Adrenal gland (tissue), 5 donors: ENCODE measurements around the gene GLP2R.

ENCODE experiments used
- POLR2A ChIP-seq, 2 donors: fragments of 450-650 bp; IDR thresholded peaks; one replicate each; pipeline ENCODE4 v1.6.1; 2017; ENCODE audit warnings: antibody characterized with exemption in 2 of 2, mild to moderate bottlenecking in 2 of 2, moderate library complexity in 1 of 2
- TF ChIP-seq, protein P1 (sequence below), 6 experiments: fragments of 450-650 bp in 4 of 6; fragments of 200-600 bp in 2 of 6; sonication (generic) in 1 of 6; IDR thresholded peaks; 1 replicate in 5 of 6; 2 replicates in 1 of 6; pipeline versions ENCODE4 v1.5.1 to v1.8.0; 2016 to 2021; ENCODE audit warnings: antibody characterized with exemption in 6 of 6, mild to moderate bottlenecking in 2 of 6, moderate library complexity in 1 of 6
- donor health status: DM: no; HTN: no; CAD: no.

DNA sequence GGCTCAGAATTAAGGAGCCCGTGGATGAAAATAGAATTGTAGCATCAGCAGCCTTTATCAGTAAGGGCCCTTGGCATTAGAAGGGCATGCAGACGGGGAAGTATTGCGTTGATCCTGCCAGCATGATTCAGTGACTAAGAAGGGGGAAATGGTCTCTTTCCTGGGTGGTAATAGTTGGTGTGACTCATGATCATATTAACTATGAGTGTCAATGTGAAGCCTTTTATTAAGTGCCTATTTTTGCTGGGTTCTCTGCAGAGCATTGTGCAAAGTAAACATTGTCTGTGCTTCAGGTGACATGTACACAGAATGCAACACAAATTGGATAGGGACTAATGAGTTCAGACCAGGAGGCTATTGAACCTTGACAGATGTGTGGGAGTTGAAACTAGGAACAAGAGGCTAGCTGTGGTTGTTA is 54.9 kb downstream of the GLP2R start:
- no peak for TF ChIP-seq POLR2A (IDR thresholded peaks at IDR 0.05)
- TF ChIP-seq, protein P1, sequence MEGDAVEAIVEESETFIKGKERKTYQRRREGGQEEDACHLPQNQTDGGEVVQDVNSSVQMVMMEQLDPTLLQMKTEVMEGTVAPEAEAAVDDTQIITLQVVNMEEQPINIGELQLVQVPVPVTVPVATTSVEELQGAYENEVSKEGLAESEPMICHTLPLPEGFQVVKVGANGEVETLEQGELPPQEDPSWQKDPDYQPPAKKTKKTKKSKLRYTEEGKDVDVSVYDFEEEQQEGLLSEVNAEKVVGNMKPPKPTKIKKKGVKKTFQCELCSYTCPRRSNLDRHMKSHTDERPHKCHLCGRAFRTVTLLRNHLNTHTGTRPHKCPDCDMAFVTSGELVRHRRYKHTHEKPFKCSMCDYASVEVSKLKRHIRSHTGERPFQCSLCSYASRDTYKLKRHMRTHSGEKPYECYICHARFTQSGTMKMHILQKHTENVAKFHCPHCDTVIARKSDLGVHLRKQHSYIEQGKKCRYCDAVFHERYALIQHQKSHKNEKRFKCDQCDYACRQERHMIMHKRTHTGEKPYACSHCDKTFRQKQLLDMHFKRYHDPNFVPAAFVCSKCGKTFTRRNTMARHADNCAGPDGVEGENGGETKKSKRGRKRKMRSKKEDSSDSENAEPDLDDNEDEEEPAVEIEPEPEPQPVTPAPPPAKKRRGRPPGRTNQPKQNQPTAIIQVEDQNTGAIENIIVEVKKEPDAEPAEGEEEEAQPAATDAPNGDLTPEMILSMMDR (IDR thresholded peaks at IDR 0.05): no peak
